HepG2 (cell line): Measurements from ENCODE around the gene UBAP2L. TPM values are rescaled to one million over a fixed set of nuclear protein-coding genes. Genes with fewer than 3 reads are reported as not detected.

ENCODE experiments used
- MLXIP ChIP-seq: sonication (generic); formaldehyde crosslinking; IDR thresholded peaks from 2 replicates; pipeline ENCODE4 v1.9.0; 2021; ENCODE audit warnings: missing genetic modification reagents, borderline replicate concordance
- PRDM15 ChIP-seq: sonication (generic); formaldehyde crosslinking; IDR thresholded peaks from 2 replicates; pipeline ENCODE4 v1.4.0; 2020; ENCODE audit warnings: missing genetic modification reagents
- RARA ChIP-seq: IDR thresholded peaks from 2 replicates; pipeline ENCODE4 v1.6.1; 2016; ENCODE audit warnings: missing genetic modification reagents, missing compliant biosample characterization
- SRSF1 ChIP-seq: fragments of 200-400 bp; formaldehyde crosslinking; optimal IDR thresholded peaks from 2 replicates; pipeline ENCODE3; 2017; ENCODE audit warnings: mild to moderate bottlenecking, low read depth, low read length, moderate library complexity
- ZBTB8A ChIP-seq: sonication (generic); formaldehyde crosslinking; IDR thresholded peaks from 2 replicates; pipeline ENCODE4 v1.4.0; 2020; ENCODE audit warnings: mild to moderate bottlenecking, low read depth, missing genetic modification reagents, borderline replicate concordance
- ZFYVE20 ChIP-seq: sonication (generic); formaldehyde crosslinking; IDR thresholded peaks from 2 replicates; pipeline ENCODE4 v1.8.0; 2023; ENCODE audit warnings: low read depth, mild to moderate bottlenecking, moderate library complexity, missing genetic modification reagents, borderline replicate concordance
- ZMYM4 ChIP-seq: sonication (generic); formaldehyde crosslinking; IDR thresholded peaks from 2 replicates; pipeline ENCODE4 v1.8.1; 2023; ENCODE audit warnings: mild to moderate bottlenecking, missing genetic modification reagents
- ZNF784 ChIP-seq: sonication (generic); formaldehyde crosslinking; IDR thresholded peaks from 2 replicates; pipeline ENCODE4 v1.5.1; 2020; ENCODE audit warnings: missing genetic modification reagents, mild to moderate bottlenecking, borderline replicate concordance
- ZNF816 ChIP-seq: sonication (generic); formaldehyde crosslinking; IDR thresholded peaks from 2 replicates; pipeline ENCODE4 v1.8.0; 2022; ENCODE audit warnings: missing genetic modification reagents, mild to moderate bottlenecking, borderline replicate concordance
- polyA plus RNA-seq, 8 experiments: library from polyadenylated mRNA; depleted of rRNA in 3 of 8; stranded (reverse) in 7 of 8; unstranded in 1 of 8; fragments of >200 nt; fragmentation: Illumina TruSeq in 4 of 8; extraction: Trizol in 4 of 8; gene quantifications; 2 replicates each; pipeline versions ENCODE4 v1.2.1 to v1.2.3, GENCODE V29; 2011 to 2016; ENCODE audit warnings: low read depth in 4 of 8, missing spikeins in 1 of 8, mixed read lengths in 1 of 8; ENCODE audit not compliant: insufficient read depth in 1 of 8
- total RNA-seq, 5 experiments: library from RNA; depleted of rRNA; stranded (reverse); fragments of >200 nt; fragmentation: Illumina TruSeq; extraction: Trizol; gene quantifications; 2 replicates each; pipeline ENCODE4 v1.2.3, GENCODE V29; 2016; ENCODE audit warnings: low read depth in 1 of 5
- TF ChIP-seq, protein P1 (sequence below): sonication (generic); formaldehyde crosslinking; IDR thresholded peaks from 2 replicates; pipeline ENCODE4 v1.4.0; 2020; ENCODE audit warnings: missing genetic modification reagents
- TF ChIP-seq, protein P2 (sequence below): sonication (generic); formaldehyde crosslinking; IDR thresholded peaks from 2 replicates; pipeline ENCODE4 v1.5.0; 2020; ENCODE audit warnings: missing genetic modification reagents

UBAP2L gene
- total and polyA plus RNA-seq, 2 of the 13 experiments (the other 11 are each of a cell fraction or from before 2014, with no cell fraction given), result 74.2 to 159 TPM

DNA sequence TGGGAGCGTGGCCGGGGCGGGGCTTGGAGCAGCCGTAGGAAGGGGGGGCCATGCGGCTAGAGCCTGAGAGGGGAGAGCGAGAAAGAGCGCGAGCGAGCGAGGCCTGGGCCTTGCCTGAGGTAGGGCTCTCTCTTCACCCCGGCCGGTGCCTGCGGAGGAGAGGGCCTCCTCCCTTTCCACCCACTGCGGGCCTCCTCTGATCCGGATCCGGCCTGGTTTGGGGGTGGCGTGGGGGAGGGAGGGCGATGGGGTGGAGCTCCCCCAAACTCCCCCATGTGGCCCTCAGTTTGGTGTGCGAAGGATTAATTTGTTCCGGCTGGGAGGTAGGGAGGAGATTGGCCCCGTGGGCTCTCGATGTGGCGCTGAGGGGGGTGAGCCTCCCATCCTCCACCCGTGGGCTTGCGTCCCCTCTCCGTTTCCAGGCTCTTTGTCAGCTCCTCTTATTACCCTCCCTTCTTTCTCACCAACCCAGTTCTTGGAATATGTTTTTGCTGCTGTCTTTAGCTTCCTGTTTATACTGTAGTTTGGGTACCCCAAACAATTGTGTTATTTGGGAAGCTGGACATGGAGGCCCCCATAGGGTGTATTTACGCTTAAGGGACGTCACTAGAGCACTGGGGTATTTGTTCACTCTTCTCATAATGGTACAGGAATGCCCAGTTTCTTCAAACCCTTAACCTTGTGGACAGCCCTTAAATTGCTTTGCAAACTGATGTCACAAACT is 685 bp downstream of the UBAP2L start (continued):
- TF ChIP-seq, protein P1, sequence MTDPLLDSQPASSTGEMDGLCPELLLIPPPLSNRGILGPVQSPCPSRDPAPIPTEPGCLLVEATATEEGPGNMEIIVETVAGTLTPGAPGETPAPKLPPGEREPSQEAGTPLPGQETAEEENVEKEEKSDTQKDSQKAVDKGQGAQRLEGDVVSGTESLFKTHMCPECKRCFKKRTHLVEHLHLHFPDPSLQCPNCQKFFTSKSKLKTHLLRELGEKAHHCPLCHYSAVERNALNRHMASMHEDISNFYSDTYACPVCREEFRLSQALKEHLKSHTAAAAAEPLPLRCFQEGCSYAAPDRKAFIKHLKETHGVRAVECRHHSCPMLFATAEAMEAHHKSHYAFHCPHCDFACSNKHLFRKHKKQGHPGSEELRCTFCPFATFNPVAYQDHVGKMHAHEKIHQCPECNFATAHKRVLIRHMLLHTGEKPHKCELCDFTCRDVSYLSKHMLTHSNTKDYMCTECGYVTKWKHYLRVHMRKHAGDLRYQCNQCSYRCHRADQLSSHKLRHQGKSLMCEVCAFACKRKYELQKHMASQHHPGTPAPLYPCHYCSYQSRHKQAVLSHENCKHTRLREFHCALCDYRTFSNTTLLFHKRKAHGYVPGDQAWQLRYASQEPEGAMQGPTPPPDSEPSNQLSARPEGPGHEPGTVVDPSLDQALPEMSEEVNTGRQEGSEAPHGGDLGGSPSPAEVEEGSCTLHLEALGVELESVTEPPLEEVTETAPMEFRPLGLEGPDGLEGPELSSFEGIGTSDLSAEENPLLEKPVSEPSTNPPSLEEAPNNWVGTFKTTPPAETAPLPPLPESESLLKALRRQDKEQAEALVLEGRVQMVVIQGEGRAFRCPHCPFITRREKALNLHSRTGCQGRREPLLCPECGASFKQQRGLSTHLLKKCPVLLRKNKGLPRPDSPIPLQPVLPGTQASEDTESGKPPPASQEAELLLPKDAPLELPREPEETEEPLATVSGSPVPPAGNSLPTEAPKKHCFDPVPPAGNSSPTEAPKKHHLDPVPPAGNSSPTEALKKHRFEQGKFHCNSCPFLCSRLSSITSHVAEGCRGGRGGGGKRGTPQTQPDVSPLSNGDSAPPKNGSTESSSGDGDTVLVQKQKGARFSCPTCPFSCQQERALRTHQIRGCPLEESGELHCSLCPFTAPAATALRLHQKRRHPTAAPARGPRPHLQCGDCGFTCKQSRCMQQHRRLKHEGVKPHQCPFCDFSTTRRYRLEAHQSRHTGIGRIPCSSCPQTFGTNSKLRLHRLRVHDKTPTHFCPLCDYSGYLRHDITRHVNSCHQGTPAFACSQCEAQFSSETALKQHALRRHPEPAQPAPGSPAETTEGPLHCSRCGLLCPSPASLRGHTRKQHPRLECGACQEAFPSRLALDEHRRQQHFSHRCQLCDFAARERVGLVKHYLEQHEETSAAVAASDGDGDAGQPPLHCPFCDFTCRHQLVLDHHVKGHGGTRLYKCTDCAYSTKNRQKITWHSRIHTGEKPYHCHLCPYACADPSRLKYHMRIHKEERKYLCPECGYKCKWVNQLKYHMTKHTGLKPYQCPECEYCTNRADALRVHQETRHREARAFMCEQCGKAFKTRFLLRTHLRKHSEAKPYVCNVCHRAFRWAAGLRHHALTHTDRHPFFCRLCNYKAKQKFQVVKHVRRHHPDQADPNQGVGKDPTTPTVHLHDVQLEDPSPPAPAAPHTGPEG (CRISPR knock-in tag), result no peak
- TF ChIP-seq, protein P2, sequence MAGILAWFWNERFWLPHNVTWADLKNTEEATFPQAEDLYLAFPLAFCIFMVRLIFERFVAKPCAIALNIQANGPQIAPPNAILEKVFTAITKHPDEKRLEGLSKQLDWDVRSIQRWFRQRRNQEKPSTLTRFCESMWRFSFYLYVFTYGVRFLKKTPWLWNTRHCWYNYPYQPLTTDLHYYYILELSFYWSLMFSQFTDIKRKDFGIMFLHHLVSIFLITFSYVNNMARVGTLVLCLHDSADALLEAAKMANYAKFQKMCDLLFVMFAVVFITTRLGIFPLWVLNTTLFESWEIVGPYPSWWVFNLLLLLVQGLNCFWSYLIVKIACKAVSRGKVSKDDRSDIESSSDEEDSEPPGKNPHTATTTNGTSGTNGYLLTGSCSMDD (CRISPR knock-in tag), result no peak
- TF ChIP-seq ZNF784 (CRISPR knock-in tag) (no peak), PRDM15 (CRISPR knock-in tag) (no peak), ZNF816 (CRISPR knock-in tag) (no peak), SRSF1 (peak; percentile 57), ZFYVE20 (no peak), ZBTB8A (no peak), ZMYM4 (CRISPR knock-in tag) (no peak), MLXIP (CRISPR knock-in tag) (no peak), RARA (CRISPR knock-in tag) (no peak)
